Measurements from ENCODE around the gene HORMAD1. TPM values are rescaled to one million over a fixed set of nuclear protein-coding genes. Genes with fewer than 3 reads are reported as not detected.

The HORMAD1 gene
- polyA plus RNA-seq, 1 donor from 2014 or later, result not detected

DNA sequence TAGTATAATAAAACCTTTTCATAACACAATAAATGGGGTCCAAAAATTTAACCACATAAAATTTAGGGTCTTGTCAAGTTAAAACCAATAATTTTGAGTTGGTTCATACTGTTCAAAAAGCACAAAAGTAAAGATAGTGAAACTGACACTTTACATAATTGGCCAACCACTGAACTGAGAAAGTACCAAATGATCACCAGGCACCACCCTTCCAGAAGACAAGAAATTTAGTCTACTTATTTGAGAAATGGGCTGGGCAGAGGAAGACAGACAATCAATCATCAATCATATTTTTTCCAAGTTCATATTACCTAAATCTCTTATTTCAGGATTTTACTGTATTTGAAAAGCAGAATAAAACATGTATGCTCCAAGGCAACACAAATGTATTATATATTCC, 17.3 kb downstream of the HORMAD1 start:
- H3K4me3 ChIP-seq (ENCODE audit: low read length), result no peak overlapping the region
- H4K20me1 ChIP-seq (ENCODE audit: insufficient read depth), result no peaks in the 10 kb centered on the region
- no peaks in the 10 kb centered on the region for H3K27me3 ChIP-seq (ENCODE audit: insufficient read depth, low read depth, low read length)
- H3K79me2 ChIP-seq (replicated peaks; ENCODE audit: insufficient read depth, low read length), result no peaks in the 10 kb centered on the region
- no peak for TF ChIP-seq SMC3 (conservative IDR thresholded peaks at IDR 0.05; ENCODE audit: poor library complexity)
- TF ChIP-seq, protein P1, sequence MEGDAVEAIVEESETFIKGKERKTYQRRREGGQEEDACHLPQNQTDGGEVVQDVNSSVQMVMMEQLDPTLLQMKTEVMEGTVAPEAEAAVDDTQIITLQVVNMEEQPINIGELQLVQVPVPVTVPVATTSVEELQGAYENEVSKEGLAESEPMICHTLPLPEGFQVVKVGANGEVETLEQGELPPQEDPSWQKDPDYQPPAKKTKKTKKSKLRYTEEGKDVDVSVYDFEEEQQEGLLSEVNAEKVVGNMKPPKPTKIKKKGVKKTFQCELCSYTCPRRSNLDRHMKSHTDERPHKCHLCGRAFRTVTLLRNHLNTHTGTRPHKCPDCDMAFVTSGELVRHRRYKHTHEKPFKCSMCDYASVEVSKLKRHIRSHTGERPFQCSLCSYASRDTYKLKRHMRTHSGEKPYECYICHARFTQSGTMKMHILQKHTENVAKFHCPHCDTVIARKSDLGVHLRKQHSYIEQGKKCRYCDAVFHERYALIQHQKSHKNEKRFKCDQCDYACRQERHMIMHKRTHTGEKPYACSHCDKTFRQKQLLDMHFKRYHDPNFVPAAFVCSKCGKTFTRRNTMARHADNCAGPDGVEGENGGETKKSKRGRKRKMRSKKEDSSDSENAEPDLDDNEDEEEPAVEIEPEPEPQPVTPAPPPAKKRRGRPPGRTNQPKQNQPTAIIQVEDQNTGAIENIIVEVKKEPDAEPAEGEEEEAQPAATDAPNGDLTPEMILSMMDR (IDR thresholded peaks at IDR 0.05; ENCODE audit: poor library complexity, severe bottlenecking), result no peak
- H3K9me3 ChIP-seq (ENCODE audit: low read length), result no peaks in the 10 kb centered on the region
- no peak overlapping the region for H2AFZ ChIP-seq (ENCODE audit: low read depth, low read length)
- no peak overlapping the region for H3K27ac ChIP-seq (ENCODE audit: low read length)
- no peaks in the 10 kb centered on the region for H3F3A ChIP-seq (ENCODE audit: insufficient read depth, low read length, poor library complexity, severe bottlenecking)
- H3K9ac ChIP-seq (ENCODE audit: low read length), result no peak overlapping the region
- no peaks in the 10 kb centered on the region for H3K36me3 ChIP-seq (ENCODE audit: insufficient read depth, low read length)
- H3K4me2 ChIP-seq (ENCODE audit: low read length), result no peak overlapping the region
- no peaks in the 10 kb centered on the region for H3K9me2 ChIP-seq (ENCODE audit: insufficient read depth, low read length)

DNA sequence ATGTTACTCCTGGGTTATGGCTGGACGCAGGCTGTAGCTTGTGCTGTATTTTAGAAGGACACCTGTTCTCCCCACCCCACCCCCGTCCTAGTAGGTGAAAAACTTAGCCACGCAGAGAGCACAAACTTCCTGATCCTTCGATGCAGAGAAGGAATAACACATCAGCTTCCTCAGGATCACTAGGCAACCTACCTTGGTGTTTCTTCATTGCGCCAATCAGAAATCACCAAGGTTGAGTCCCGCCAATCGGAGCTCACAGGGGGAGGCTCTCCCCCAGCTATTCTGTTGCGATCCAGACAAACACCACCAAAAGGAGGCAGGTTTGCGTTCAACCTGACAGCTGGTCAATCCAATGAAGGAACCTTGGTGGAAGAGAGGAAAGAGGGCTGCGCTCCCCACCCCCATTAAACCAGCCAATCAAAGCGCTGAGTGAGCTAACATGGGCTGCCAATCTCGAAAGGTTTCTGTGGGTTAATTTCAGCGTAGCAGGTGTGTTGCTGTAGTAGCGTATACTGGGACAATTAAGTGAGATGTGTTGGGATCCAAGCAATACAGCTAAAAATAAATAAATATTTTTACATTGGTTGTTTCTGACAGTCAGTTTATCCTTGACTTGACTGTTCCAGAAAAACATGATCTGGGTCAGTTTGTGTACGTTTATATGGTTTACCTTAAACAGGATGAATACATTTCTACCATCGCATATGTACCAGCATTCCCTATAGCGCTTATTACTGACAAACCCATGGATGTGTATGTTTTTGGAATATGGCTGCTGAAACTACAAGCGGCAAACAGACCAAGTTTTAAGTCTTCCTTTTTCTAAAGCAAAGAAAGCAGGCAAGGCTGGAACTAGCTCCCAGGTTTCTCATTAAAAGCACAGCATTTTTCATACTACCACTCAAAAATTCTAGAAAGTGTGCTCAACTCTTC, 23.4 kb downstream of the HORMAD1 start, which contains the start of gene GOLPH3L:
TSS of gene GOLPH3L (minus strand) at position 160 of the 933 bp plus-strand sequence. CDS start 2,316 bp downstream, outside the sequence.
- H3K9me3 ChIP-seq (ENCODE audit: low read length), result no peaks in the 10 kb centered on the region
- H3K4me3 ChIP-seq (ENCODE audit: low read length), result peak within 1 kb of the TSS; percentile 69
- H3K36me3 ChIP-seq (ENCODE audit: insufficient read depth, low read length), result no peaks in the 10 kb centered on the region
- TF ChIP-seq TAF1 (IDR thresholded peaks at IDR 0.05; ENCODE audit: low read depth) (peak; percentile 60), MXI1 (conservative IDR thresholded peaks at IDR 0.05; ENCODE audit: poor library complexity, severe bottlenecking) (peak; percentile 68), EZH2 (IDR thresholded peaks at IDR 0.05; ENCODE audit: borderline replicate concordance, insufficient read depth, low read length, poor library complexity, severe bottlenecking) (no peak), RAD21 (conservative IDR thresholded peaks at IDR 0.05) (peak; percentile 31), POLR2AphosphoS5 (IDR thresholded peaks at IDR 0.05) (peak; percentile 47), EP300 (conservative IDR thresholded peaks at IDR 0.05; ENCODE audit: poor library complexity, severe bottlenecking) (peak; percentile 84), SMC3 (conservative IDR thresholded peaks at IDR 0.05; ENCODE audit: poor library complexity) (no peak)
- TF ChIP-seq, protein P2, sequence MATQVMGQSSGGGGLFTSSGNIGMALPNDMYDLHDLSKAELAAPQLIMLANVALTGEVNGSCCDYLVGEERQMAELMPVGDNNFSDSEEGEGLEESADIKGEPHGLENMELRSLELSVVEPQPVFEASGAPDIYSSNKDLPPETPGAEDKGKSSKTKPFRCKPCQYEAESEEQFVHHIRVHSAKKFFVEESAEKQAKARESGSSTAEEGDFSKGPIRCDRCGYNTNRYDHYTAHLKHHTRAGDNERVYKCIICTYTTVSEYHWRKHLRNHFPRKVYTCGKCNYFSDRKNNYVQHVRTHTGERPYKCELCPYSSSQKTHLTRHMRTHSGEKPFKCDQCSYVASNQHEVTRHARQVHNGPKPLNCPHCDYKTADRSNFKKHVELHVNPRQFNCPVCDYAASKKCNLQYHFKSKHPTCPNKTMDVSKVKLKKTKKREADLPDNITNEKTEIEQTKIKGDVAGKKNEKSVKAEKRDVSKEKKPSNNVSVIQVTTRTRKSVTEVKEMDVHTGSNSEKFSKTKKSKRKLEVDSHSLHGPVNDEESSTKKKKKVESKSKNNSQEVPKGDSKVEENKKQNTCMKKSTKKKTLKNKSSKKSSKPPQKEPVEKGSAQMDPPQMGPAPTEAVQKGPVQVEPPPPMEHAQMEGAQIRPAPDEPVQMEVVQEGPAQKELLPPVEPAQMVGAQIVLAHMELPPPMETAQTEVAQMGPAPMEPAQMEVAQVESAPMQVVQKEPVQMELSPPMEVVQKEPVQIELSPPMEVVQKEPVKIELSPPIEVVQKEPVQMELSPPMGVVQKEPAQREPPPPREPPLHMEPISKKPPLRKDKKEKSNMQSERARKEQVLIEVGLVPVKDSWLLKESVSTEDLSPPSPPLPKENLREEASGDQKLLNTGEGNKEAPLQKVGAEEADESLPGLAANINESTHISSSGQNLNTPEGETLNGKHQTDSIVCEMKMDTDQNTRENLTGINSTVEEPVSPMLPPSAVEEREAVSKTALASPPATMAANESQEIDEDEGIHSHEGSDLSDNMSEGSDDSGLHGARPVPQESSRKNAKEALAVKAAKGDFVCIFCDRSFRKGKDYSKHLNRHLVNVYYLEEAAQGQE (IDR thresholded peaks at IDR 0.05; ENCODE audit: borderline replicate concordance), result no peak
- TF ChIP-seq, protein P1 (IDR thresholded peaks at IDR 0.05; ENCODE audit: poor library complexity, severe bottlenecking), result peak; percentile 48
- H3F3A ChIP-seq (ENCODE audit: insufficient read depth, low read length, poor library complexity, severe bottlenecking), result no peaks in the 10 kb centered on the region
- no peaks in the 10 kb centered on the region for H4K20me1 ChIP-seq (ENCODE audit: insufficient read depth)
- H3K4me2 ChIP-seq (ENCODE audit: low read length), result peak within 1 kb of the TSS; percentile 82
- peak within 1 kb of the TSS; percentile 58 for H3K9ac ChIP-seq (ENCODE audit: low read length)
- peak within 1 kb of the TSS; percentile 96 for H2AFZ ChIP-seq (ENCODE audit: low read depth, low read length)
- peak within 1 kb of the TSS; percentile 55 for H3K27ac ChIP-seq (ENCODE audit: low read length)
- peaks cover 11% of the 10 kb centered on the region for H3K79me2 ChIP-seq (replicated peaks; ENCODE audit: insufficient read depth, low read length)
- no peaks in the 10 kb centered on the region for H3K27me3 ChIP-seq (ENCODE audit: insufficient read depth, low read depth, low read length)
- H3K9me2 ChIP-seq (ENCODE audit: insufficient read depth, low read length), result no peaks in the 10 kb centered on the region

Data from neural cell (in vitro differentiated cells).